H1 (cell line): ENCODE measurements around the gene PDZRN3. TPM values are rescaled to one million over a fixed set of nuclear protein-coding genes. Genes with fewer than 3 reads are reported as not detected.

Source experiments
- CTCF ChIA-PET: fragments of 300-600 bp; sonication (Branson Sonifier 250); formaldehyde crosslinking; loops from one replicate; lab custom pipeline; 2021; ENCODE audit not compliant: partially characterized antibody; lab: Charles Lee
- POLR2A ChIA-PET: fragments of 300-600 bp; sonication (Branson Sonifier 250); formaldehyde crosslinking; loops from one replicate; lab custom pipeline; 2021; ENCODE audit warnings: inconsistent platforms; ENCODE audit not compliant: partially characterized antibody; lab: Charles Lee
- DNase-seq, 2 experiments: peaks; one replicate each; pipeline versions ENCODE4 v3.0.0 to v3.0.0-alpha.2; 2010 to 2022; ENCODE audit warnings: low spot score in 2 of 2, low read depth in 1 of 2, mixed read lengths in 1 of 2
- FAIRE-seq: peaks from 2 replicates; lab custom pipeline; 2011; peaks lifted over from hg19 to GRCh38; lab: Jason Lieb, UNC
- H2AFZ ChIP-seq: 2 replicates; pipeline ENCODE4 v1.8.1; 2012; ENCODE audit warnings: low read length, inconsistent platforms
- H2AK5ac ChIP-seq: 2 replicates; pipeline ENCODE4 v1.6.1; 2013; ENCODE audit warnings: low read depth, low read length
- H2BK120ac ChIP-seq: replicated peaks from 2 replicates; pipeline ENCODE3; 2013; ENCODE audit warnings: low read depth, low read length, inconsistent platforms
- H2BK12ac ChIP-seq: 2 replicates; pipeline ENCODE4 v1.6.1; 2013; ENCODE audit warnings: low read depth, low read length
- H2BK15ac ChIP-seq: 2 replicates; pipeline ENCODE4 v1.6.1; 2013; ENCODE audit warnings: low read length
- H2BK20ac ChIP-seq: 2 replicates; pipeline ENCODE4 v1.6.1; 2013; ENCODE audit warnings: low read length
- H2BK5ac ChIP-seq: 2 replicates; pipeline ENCODE4 v1.6.1; 2013; ENCODE audit warnings: low read depth, low read length
- H3K14ac ChIP-seq: 2 replicates; pipeline ENCODE4 v1.6.1; 2013; ENCODE audit warnings: inconsistent platforms; ENCODE audit not compliant: insufficient read length
- H3K18ac ChIP-seq: 2 replicates; pipeline ENCODE4 v1.6.1; 2013; ENCODE audit warnings: low read length; ENCODE audit errors: extremely low read depth
- H3K23ac ChIP-seq: 2 replicates; pipeline ENCODE4 v1.6.1; 2013; ENCODE audit warnings: inconsistent platforms; ENCODE audit not compliant: insufficient read length
- H3K23me2 ChIP-seq: 2 replicates; pipeline ENCODE4 v1.6.1; 2013; ENCODE audit warnings: low read depth, low read length
- H3K27ac ChIP-seq: 2 replicates; pipeline ENCODE4 v1.6.1; 2011; ENCODE audit warnings: low read depth, low read length, inconsistent platforms
- H3K27me3 ChIP-seq, 4 experiments: replicated peaks in 1 of 4; 1 replicate in 1 of 4; 2 replicates in 3 of 4; pipeline versions ENCODE4 v1.6.1 to v1.8.1; 2011 to 2013; ENCODE audit warnings: low read length in 3 of 4, mild to moderate bottlenecking in 3 of 4, inconsistent platforms in 2 of 4, mixed read lengths in 2 of 4, moderate library complexity in 1 of 4; ENCODE audit not compliant: control insufficient read depth in 3 of 4, insufficient read depth in 3 of 4; ENCODE audit errors: extremely low read depth in 1 of 4
- H3K36me3 ChIP-seq, 4 experiments: 2 replicates each; pipeline versions ENCODE4 v1.6.1 to v1.8.1; 2011 to 2013; ENCODE audit warnings: mild to moderate bottlenecking in 4 of 4, low read length in 3 of 4, moderate library complexity in 2 of 4, control low read depth in 1 of 4, inconsistent platforms in 1 of 4; ENCODE audit not compliant: insufficient read depth in 4 of 4, control insufficient read depth in 2 of 4
- H3K4ac ChIP-seq: replicated peaks from 2 replicates; pipeline ENCODE3; 2013; ENCODE audit warnings: low read length, low read depth, mixed read lengths, inconsistent platforms; ENCODE audit not compliant: insufficient read length
- H3K4me1 ChIP-seq, 4 experiments: replicated peaks in 1 of 4; 1 replicate in 1 of 4; 2 replicates in 3 of 4; pipeline versions ENCODE4 v1.6.1 to v1.8.1; 2011 to 2013; ENCODE audit warnings: low read length in 3 of 4, inconsistent platforms in 2 of 4, mixed read lengths in 1 of 4; ENCODE audit not compliant: insufficient read depth in 4 of 4, control insufficient read depth in 3 of 4
- H3K4me2 ChIP-seq, 2 experiments: 2 replicates each; pipeline versions ENCODE4 v1.6.1 to v1.8.1; 2011 to 2013; ENCODE audit warnings: low read depth in 2 of 2, low read length in 2 of 2, control low read depth in 1 of 2, inconsistent platforms in 1 of 2, mild to moderate bottlenecking in 1 of 2; ENCODE audit not compliant: insufficient read depth in 1 of 2
- H3K4me3 ChIP-seq, 4 experiments: fragments of 200-600, 300-600 bp in 1 of 4; sonication (generic), shearing (Covaris generic), sonication (Bioruptor Twin) in 1 of 4; 2 replicates each; pipeline versions ENCODE4 v1.5.1 to v1.8.1; 2011 to 2016; ENCODE audit warnings: low read length in 4 of 4, low read depth in 3 of 4, control low read depth in 2 of 4, inconsistent platforms in 2 of 4, mild to moderate bottlenecking in 2 of 4, mixed read lengths in 1 of 4, moderate library complexity in 1 of 4; ENCODE audit not compliant: insufficient read depth in 2 of 4; ENCODE audit errors: extremely low read depth in 1 of 4
- H3K56ac ChIP-seq: replicated peaks from 2 replicates; pipeline ENCODE3; 2013; ENCODE audit warnings: low read depth, mild to moderate bottlenecking, mixed read lengths, low read length, inconsistent platforms; ENCODE audit not compliant: insufficient read length
- H3K79me1 ChIP-seq: 2 replicates; pipeline ENCODE4 v1.6.1; 2013; ENCODE audit warnings: low read depth, low read length, control low read depth
- H3K79me2 ChIP-seq, 2 experiments: 2 replicates each; pipeline versions ENCODE4 v1.6.1 to v1.8.1; 2012 to 2013; ENCODE audit warnings: low read length in 2 of 2, mild to moderate bottlenecking in 2 of 2, inconsistent platforms in 1 of 2; ENCODE audit not compliant: insufficient read depth in 2 of 2, control insufficient read depth in 1 of 2
- H3K9ac ChIP-seq, 4 experiments: replicated peaks in 1 of 4; 1 replicate in 1 of 4; 2 replicates in 3 of 4; pipeline versions ENCODE4 v1.6.1 to v1.8.1; 2011 to 2013; ENCODE audit warnings: low read depth in 3 of 4, low read length in 3 of 4, control low read depth in 2 of 4, mild to moderate bottlenecking in 2 of 4, moderate library complexity in 2 of 4, inconsistent platforms in 1 of 4; ENCODE audit errors: extremely low read depth in 1 of 4
- H3K9me3 ChIP-seq, 2 experiments: 2 replicates each; pipeline versions ENCODE4 v1.6.1 to v1.8.1; 2012 to 2013; ENCODE audit warnings: mild to moderate bottlenecking in 2 of 2, moderate library complexity in 2 of 2, control low read depth in 1 of 2, inconsistent platforms in 1 of 2, low read depth in 1 of 2, low read length in 1 of 2, mixed read lengths in 1 of 2; ENCODE audit not compliant: insufficient read depth in 2 of 2
- H4K20me1 ChIP-seq, 2 experiments: replicated peaks in 1 of 2; 2 replicates each; pipeline versions ENCODE3 to v1.8.1; 2011 to 2013; ENCODE audit warnings: inconsistent platforms in 2 of 2, low read length in 2 of 2, mild to moderate bottlenecking in 1 of 2; ENCODE audit not compliant: insufficient read depth in 2 of 2, control insufficient read depth in 1 of 2
- H4K5ac ChIP-seq: 2 replicates; pipeline ENCODE4 v1.6.1; 2013; ENCODE audit warnings: low read length, low read depth, mixed read lengths, inconsistent platforms; ENCODE audit not compliant: insufficient read length
- H4K8ac ChIP-seq: 2 replicates; pipeline ENCODE4 v1.8.0; 2013; ENCODE audit warnings: mild to moderate bottlenecking, moderate library complexity, low read length, inconsistent platforms; ENCODE audit not compliant: insufficient read depth; ENCODE audit errors: extremely low read depth
- H4K91ac ChIP-seq: replicated peaks from 2 replicates; pipeline ENCODE3; 2013; ENCODE audit warnings: low read length, mixed read lengths, inconsistent platforms; ENCODE audit not compliant: insufficient read length
- BRCA1 ChIP-seq: IDR thresholded peaks from 2 replicates; pipeline ENCODE4 v1.6.1; 2012; ENCODE audit warnings: low read depth, low read length, improper control_type of control experiment
- CREB1 ChIP-seq: IDR thresholded peaks from 2 replicates; pipeline ENCODE4 v1.6.1; 2012; ENCODE audit warnings: inconsistent platforms
- EZH2 ChIP-seq: fragments of 200-600 bp; sonication (generic); IDR thresholded peaks from 2 replicates; pipeline ENCODE4 v1.7.1; 2012; ENCODE audit warnings: low read depth, mild to moderate bottlenecking, moderate library complexity, low read length, inconsistent platforms; ENCODE audit not compliant: severe bottlenecking
- GTF2F1 ChIP-seq: IDR thresholded peaks from 2 replicates; pipeline ENCODE4 v1.6.1; 2012; ENCODE audit warnings: low read depth, low read length, improper control_type of control experiment, borderline replicate concordance
- NANOG ChIP-seq: IDR thresholded peaks from 2 replicates; pipeline ENCODE4 v1.6.1; 2011; ENCODE audit warnings: low read length, low read depth, mild to moderate bottlenecking, inconsistent platforms; ENCODE audit not compliant: insufficient read depth, poor library complexity, severe bottlenecking
- RBBP5 ChIP-seq: IDR thresholded peaks from 2 replicates; pipeline ENCODE4 v1.7.1; 2012; ENCODE audit warnings: low read depth, mild to moderate bottlenecking, inconsistent platforms, low read length, moderate library complexity, borderline replicate concordance
- SAP30 ChIP-seq: fragments of 300-600 bp; sonication (generic); IDR thresholded peaks from 2 replicates; pipeline ENCODE4 v1.7.1; 2012; ENCODE audit warnings: low read length, moderate library complexity, mild to moderate bottlenecking, inconsistent platforms; ENCODE audit not compliant: insufficient read depth, insufficient replicate concordance
- SIRT6 ChIP-seq: IDR thresholded peaks from one replicate; pipeline ENCODE4 v1.7.1; 2012; ENCODE audit warnings: low read length, inconsistent platforms
- SP4 ChIP-seq: IDR thresholded peaks from 2 replicates; pipeline ENCODE4 v1.6.1; 2012; ENCODE audit warnings: low read length, inconsistent platforms
- TAF7 ChIP-seq: optimal IDR thresholded peaks from 2 replicates; pipeline ENCODE3; 2011; ENCODE audit warnings: low read depth, mild to moderate bottlenecking, inconsistent platforms, low read length, moderate library complexity, borderline replicate concordance
- TCF12 ChIP-seq: IDR thresholded peaks from 2 replicates; pipeline ENCODE4 v1.6.1; 2011; ENCODE audit warnings: low read depth, mild to moderate bottlenecking, low read length
- YY1 ChIP-seq: IDR thresholded peaks from 2 replicates; pipeline ENCODE4 v1.6.1; 2011; ENCODE audit warnings: low read depth, mild to moderate bottlenecking, low read length
- WGBS, 2 experiments: shearing (Covaris generic) in 1 of 2; methylation state at CpG; one replicate each; pipeline versions ENCODE4 v1.1.6 to v1.1.7; 2013 to 2015; ENCODE audit warnings: low lambda C conversion rate in 2 of 2, mixed read lengths in 2 of 2, inconsistent platforms in 1 of 2, low coverage in 1 of 2, missing lambda C conversion rate in 1 of 2; ENCODE audit not compliant: insufficient replicate concordance in 2 of 2, insufficient coverage in 1 of 2, insufficient read length in 1 of 2; ENCODE audit errors: extremely low coverage in 1 of 2, missing lambda C conversion rate in 1 of 2; 5-methylcytosine and 5-hydroxymethylcytosine counted together
- polyA plus RNA-seq, 7 experiments: library from polyadenylated mRNA; depleted of rRNA in 3 of 7; stranded (reverse) in 5 of 7; unstranded in 2 of 7; fragments of >200 nt in 5 of 7; fragments of 200-250 nt in 2 of 7; gene quantifications; 1 replicate in 5 of 7; 2 replicates in 1 of 7; 4 replicates in 1 of 7; pipeline versions ENCODE4 v1.2.1 to v1.2.3, GENCODE V29; 2011 to 2013; ENCODE audit warnings: missing spikeins in 2 of 7, mixed read lengths in 2 of 7
- total RNA-seq: library from RNA; stranded (reverse); fragmentation: NEBNext Ultra II Directional; extraction: Animal tissue kit (Norgen Biotek cat#: 25700); gene quantifications from 2 replicates; pipeline ENCODE4 v1.2.1, GENCODE V29; 2021
- TF ChIP-seq, protein P1 (sequence below), 3 experiments: IDR thresholded peaks; 1 replicate in 2 of 3; 2 replicates in 1 of 3; pipeline versions ENCODE4 v1.5.1 to v1.6.1; 2011; ENCODE audit warnings: low read length in 3 of 3, mild to moderate bottlenecking in 3 of 3, inconsistent platforms in 2 of 3, low read depth in 1 of 3, moderate library complexity in 1 of 3; ENCODE audit not compliant: insufficient read depth in 1 of 3; ENCODE audit errors: control extremely low read depth in 1 of 3

PDZRN3 gene
- total and polyA plus RNA-seq, 2 of the 8 experiments (the other 6 are each of a cell fraction or from before 2014, with no cell fraction given), result 4.2 to 20.5 TPM

DNA sequence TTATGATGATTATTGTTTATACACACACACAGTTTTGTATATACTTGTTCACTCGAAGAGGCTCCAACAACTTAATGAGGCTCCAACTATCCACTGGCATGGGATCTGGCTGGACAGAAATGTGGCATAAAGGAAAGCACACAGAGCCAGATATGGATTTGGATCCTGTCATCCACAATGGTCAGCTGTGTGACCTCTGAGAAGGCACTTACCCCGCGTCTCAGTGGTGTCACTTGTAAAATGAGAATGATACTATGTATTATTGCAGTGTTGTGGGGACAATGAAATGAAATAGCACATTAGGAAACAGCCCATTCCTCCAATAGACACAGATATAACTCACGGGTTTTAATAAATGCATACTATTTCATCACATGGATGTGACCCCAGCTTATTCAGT lies 42.2 kb downstream of the PDZRN3 start:
- Histone ChIP-seq H3K79me2 (no peaks in the 10 kb centered on the region), H3K14ac (no peak overlapping the region), H2BK12ac (no peak overlapping the region), H3K79me1 (no peaks in the 10 kb centered on the region), H4K20me1 (peaks cover 0 to 6% of the 10 kb centered on the region in 2 experiments), H4K5ac (no peak overlapping the region), H3K23me2 (no peaks in the 10 kb centered on the region), H2BK15ac (no peak overlapping the region), H3K23ac (no peak overlapping the region), H4K91ac (no peak overlapping the region), H3K4me1 (no peaks in the 10 kb centered on the region), H3K4ac (no peak overlapping the region), H3K9me3 (no peaks in the 10 kb centered on the region), H3K36me3 (no peaks in the 10 kb centered on the region), H3K4me3 (no peak overlapping the region), H4K8ac (no peak overlapping the region), H2AFZ (no peak overlapping the region), H3K27me3 (no peaks in the 10 kb centered on the region), H3K56ac (no peak overlapping the region), H2AK5ac (no peak overlapping the region), H2BK5ac (no peak overlapping the region), H2BK20ac (no peak overlapping the region), H2BK120ac (no peak overlapping the region), H3K9ac (no peak overlapping the region), H3K4me2 (no peak overlapping the region), H3K27ac (no peak overlapping the region), H3K18ac (no peak overlapping the region)
- FAIRE-seq (no peak), DNase-seq (no peak)
- WGBS, 2 experiments, result 88% methylated on average over 4 of the region's 4 CpGs; no CpG with 5 or more reads in 1 of the 2 experiments
- ChIA-PET POLR2A (no interaction called here), CTCF (no interaction called here)
- TF ChIP-seq EZH2, result no peak
- TF ChIP-seq YY1, result no peak
- TF ChIP-seq NANOG, result no peak
- TF ChIP-seq SAP30, result no peak
- no peak for TF ChIP-seq TAF7
- no peak for TF ChIP-seq CREB1
- no peak for TF ChIP-seq RBBP5
- no peak for TF ChIP-seq SP4
- no peak for TF ChIP-seq TCF12
- TF ChIP-seq, protein P1, sequence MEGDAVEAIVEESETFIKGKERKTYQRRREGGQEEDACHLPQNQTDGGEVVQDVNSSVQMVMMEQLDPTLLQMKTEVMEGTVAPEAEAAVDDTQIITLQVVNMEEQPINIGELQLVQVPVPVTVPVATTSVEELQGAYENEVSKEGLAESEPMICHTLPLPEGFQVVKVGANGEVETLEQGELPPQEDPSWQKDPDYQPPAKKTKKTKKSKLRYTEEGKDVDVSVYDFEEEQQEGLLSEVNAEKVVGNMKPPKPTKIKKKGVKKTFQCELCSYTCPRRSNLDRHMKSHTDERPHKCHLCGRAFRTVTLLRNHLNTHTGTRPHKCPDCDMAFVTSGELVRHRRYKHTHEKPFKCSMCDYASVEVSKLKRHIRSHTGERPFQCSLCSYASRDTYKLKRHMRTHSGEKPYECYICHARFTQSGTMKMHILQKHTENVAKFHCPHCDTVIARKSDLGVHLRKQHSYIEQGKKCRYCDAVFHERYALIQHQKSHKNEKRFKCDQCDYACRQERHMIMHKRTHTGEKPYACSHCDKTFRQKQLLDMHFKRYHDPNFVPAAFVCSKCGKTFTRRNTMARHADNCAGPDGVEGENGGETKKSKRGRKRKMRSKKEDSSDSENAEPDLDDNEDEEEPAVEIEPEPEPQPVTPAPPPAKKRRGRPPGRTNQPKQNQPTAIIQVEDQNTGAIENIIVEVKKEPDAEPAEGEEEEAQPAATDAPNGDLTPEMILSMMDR (IDR thresholded peaks at IDR 0.05; ENCODE audit: control extremely low read depth in 1 of 3, insufficient read depth in 1 of 3, low read depth in 1 of 3, low read length in 3 of 3), result no peak
- no peak for TF ChIP-seq BRCA1
- no peak for TF ChIP-seq SIRT6
- TF ChIP-seq GTF2F1, result no peak
